ENCODE data around the gene KATNAL1.

The KATNAL1 gene

GRCh38 chr13:30338952-30339351, 31.6 kb upstream of the KATNAL1 start:
- ATAC-seq (no peak), DNase-seq (ENCODE audit: low spot score in 2 of 2) (no peak)
- Mint-ChIP-seq H3K9me3 (no peaks in the 10 kb centered on the region), H3K4me1 (peaks cover 5% of the 10 kb centered on the region), H3K4me3 (no peak overlapping the region), H3K27ac (no peak overlapping the region), H3K36me3 (no peaks in the 10 kb centered on the region)

GRCh38 chr13:30338331-30338851, 31.0 kb upstream of the KATNAL1 start:
- H3K36me3 Mint-ChIP-seq = no peaks in the 10 kb centered on the region
- H3K27ac Mint-ChIP-seq = no peak overlapping the region
- no peaks in the 10 kb centered on the region for H3K9me3 Mint-ChIP-seq
- H3K4me3 Mint-ChIP-seq = no peak overlapping the region
- H3K4me1 Mint-ChIP-seq = peaks cover 5% of the 10 kb centered on the region
- ATAC-seq (no peak), DNase-seq (ENCODE audit: low spot score in 2 of 2) (no peak)

- no peaks in the 10 kb centered on the region for H3K9me3 Mint-ChIP-seq
- H3K4me3 Mint-ChIP-seq = no peak overlapping the region
- no peak for DNase-seq (ENCODE audit: low spot score in 2 of 2)
- H3K27ac Mint-ChIP-seq = no peak overlapping the region
- no peak for ATAC-seq
- peaks cover 5% of the 10 kb centered on the region for H3K4me1 Mint-ChIP-seq
- H3K36me3 Mint-ChIP-seq = no peaks in the 10 kb centered on the region
These were observed 29.8 kb upstream of the KATNAL1 start for GRCh38 chr13:30337061-30337610.

- H3K27ac Mint-ChIP-seq = no peak overlapping the region
- ATAC-seq (peak; percentile 64), DNase-seq (ENCODE audit: low spot score in 2 of 2) (peak; percentile 32 to 56)
- no peaks in the 10 kb centered on the region for H3K36me3 Mint-ChIP-seq
- peaks cover 5% of the 10 kb centered on the region for H3K4me1 Mint-ChIP-seq
- no peak overlapping the region for H3K4me3 Mint-ChIP-seq
- no peaks in the 10 kb centered on the region for H3K9me3 Mint-ChIP-seq
These were observed 27.5 kb upstream of the KATNAL1 start for GRCh38 chr13:30334663-30335386.

DNA sequence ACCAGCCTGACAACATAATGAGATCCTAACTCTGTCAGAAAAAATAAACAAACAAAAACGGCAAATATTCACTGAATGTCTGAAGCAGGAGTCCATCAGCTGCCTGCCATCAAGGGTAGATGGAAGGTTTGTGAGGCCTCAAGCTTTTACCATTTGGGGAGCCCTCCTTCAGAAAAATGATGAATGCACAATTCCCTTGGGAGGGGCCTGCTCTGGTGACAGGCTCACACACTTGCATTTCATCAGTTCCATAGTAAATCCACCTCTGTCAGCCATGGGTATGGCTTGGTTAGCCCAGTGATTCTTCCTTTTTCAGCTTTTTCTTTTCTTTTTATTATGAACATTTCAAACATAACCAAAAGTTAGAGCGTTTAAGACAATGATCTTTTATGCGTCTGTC, 26.3 kb upstream of the KATNAL1 start:
- Mint-ChIP-seq H3K27ac (no peak overlapping the region), H3K4me1 (peaks cover 5% of the 10 kb centered on the region), H3K4me3 (no peak overlapping the region), H3K36me3 (no peaks in the 10 kb centered on the region), H3K9me3 (no peaks in the 10 kb centered on the region)
- DNase-seq (ENCODE audit: low spot score in 2 of 2) = no peak
- no peak for ATAC-seq

DNA sequence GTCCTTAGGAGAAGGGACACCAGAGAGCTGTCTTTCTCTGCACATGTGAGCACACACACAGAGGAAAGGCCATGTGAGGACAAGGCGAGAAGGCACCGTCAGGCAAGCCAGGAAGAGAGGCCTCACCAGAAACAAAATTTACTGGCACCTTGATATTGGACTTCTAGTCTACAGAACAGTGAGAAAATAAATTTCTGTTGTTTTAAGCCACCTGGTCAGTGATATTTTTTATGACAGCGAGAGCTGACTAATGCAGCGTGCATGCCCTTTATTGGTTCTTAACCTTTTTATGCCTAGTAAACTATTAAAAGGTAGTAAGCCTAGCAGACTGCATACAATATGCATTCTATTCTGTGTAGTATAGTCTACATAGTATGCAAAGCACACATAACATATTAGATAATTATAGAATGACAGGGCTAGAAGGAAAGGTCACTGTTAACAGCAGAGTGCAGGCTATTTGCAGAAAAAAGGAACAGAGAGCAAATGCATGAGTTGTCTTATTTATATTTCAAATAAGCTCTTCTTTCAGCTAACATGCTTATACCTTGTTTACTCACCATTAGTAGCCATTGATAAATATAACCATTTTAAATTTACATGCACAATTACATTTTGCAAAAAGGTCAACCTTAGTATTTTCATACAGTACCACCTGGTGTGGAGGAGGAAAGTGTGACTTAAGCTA, 25.2 kb upstream of the KATNAL1 start:
- Mint-ChIP-seq H3K36me3 (no peaks in the 10 kb centered on the region), H3K9me3 (no peaks in the 10 kb centered on the region), H3K4me1 (peaks cover 5% of the 10 kb centered on the region), H3K4me3 (no peak overlapping the region), H3K27ac (no peak overlapping the region)
- ATAC-seq (no peak), DNase-seq (ENCODE audit: low spot score in 2 of 2) (no peak)

GRCh38 chr13:30331331-30331771, 24.0 kb upstream of the KATNAL1 start:
- Mint-ChIP-seq H3K36me3 (no peaks in the 10 kb centered on the region), H3K27ac (no peak overlapping the region)

DNA sequence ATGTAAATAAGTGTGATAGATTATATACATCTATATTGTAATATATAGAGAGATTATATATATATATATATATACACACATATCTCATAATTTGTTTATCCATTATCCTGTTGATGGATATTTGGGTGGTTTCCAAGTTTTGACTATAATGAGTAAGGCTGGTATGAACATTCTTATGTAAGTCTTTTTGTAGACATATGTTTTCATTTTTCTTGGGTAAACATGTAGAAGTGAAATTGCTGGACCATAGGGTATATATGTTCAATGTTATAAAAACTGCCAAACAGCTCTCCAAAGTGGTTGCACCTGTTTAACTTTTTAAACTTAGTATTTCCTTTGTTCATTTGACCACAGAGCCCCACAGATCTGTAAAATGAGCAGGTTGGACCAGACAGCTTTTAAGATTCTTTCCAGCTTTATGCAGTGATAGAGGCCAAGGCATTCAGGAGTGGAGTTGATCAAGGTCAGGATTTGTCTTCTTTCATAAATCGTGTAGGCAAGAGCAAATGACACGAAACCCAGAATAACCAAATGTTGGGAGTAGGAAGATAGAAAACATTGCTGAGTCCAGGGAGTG, 21.7 kb upstream of the KATNAL1 start:
- H3K4me3 Mint-ChIP-seq = no peak overlapping the region
- H3K4me1 Mint-ChIP-seq = peaks cover 9% of the 10 kb centered on the region
- DNase-seq (ENCODE audit: low spot score in 2 of 2) = no peak
- H3K36me3 Mint-ChIP-seq = no peaks in the 10 kb centered on the region
- H3K27ac Mint-ChIP-seq = no peak overlapping the region
- no peaks in the 10 kb centered on the region for H3K9me3 Mint-ChIP-seq
- no peak for ATAC-seq

More at GRCh38 chr13:30331331-30331771, 24.0 kb upstream of the KATNAL1 start:
- Mint-ChIP-seq H3K4me1 (peaks cover under 1% of the 10 kb centered on the region), H3K9me3 (no peaks in the 10 kb centered on the region), H3K4me3 (no peak overlapping the region)
- DNase-seq (ENCODE audit: low spot score in 2 of 2) (no peak), ATAC-seq (peak; percentile 62)

DNA sequence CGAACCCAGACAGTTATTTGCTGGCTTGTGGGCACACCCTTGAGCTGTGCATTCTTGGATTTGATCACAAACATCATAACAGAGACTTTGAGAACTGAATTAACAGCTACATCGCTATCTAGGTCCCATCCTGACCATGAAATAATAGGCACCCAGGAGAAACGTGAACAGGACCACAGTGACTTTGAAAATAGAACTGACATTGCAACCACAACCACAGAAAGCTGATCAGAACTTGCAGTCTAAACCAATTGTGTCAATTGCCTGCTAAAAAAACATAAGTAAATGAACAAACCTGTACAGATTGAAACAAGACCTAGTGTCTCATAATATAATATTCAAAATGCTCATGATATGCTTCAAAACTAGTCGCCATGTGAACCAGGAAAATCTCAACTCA, 18.3 kb upstream of the KATNAL1 start:
- no peaks in the 10 kb centered on the region for H3K36me3 Mint-ChIP-seq
- ATAC-seq (peak; percentile 21), DNase-seq (ENCODE audit: low spot score in 2 of 2) (no peak)
- no peak overlapping the region for H3K4me3 Mint-ChIP-seq
- H3K9me3 Mint-ChIP-seq = no peaks in the 10 kb centered on the region
- no peak overlapping the region for H3K27ac Mint-ChIP-seq
- H3K4me1 Mint-ChIP-seq = peaks cover 14% of the 10 kb centered on the region

- Mint-ChIP-seq H3K4me3 (no peak overlapping the region), H3K27ac (no peak overlapping the region), H3K4me1 (peaks cover 14% of the 10 kb centered on the region), H3K36me3 (no peaks in the 10 kb centered on the region), H3K9me3 (no peaks in the 10 kb centered on the region)
- DNase-seq (ENCODE audit: low spot score in 2 of 2) (no peak), ATAC-seq (no peak)
These were observed 16.2 kb upstream of the KATNAL1 start for GRCh38 chr13:30323524-30323923.

DNA sequence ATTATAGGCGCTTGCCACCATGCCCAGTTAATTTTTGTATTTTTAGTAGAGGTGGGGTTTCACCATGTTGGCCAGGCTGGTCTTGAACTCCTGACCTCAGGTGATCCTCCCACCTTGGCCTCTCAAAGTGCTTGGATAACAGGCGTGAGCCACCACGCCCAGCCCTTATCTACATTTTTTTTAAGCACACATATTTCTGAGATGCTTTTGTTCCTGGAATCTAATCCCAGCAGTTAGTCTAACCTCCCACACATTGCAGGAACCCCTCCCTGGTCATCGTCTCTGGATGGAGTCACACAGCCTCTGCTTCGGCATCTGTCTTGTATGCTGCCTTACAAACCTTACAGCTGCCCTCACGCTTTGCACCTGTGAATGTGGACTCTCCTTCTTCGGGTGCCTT, 15.1 kb upstream of the KATNAL1 start:
- H3K27ac Mint-ChIP-seq = no peak overlapping the region
- H3K9me3 Mint-ChIP-seq = no peaks in the 10 kb centered on the region
- DNase-seq (ENCODE audit: low spot score in 2 of 2) (no peak), ATAC-seq (no peak)
- H3K36me3 Mint-ChIP-seq = no peaks in the 10 kb centered on the region
- H3K4me1 Mint-ChIP-seq = peaks cover 14% of the 10 kb centered on the region
- H3K4me3 Mint-ChIP-seq = no peak overlapping the region

DNA sequence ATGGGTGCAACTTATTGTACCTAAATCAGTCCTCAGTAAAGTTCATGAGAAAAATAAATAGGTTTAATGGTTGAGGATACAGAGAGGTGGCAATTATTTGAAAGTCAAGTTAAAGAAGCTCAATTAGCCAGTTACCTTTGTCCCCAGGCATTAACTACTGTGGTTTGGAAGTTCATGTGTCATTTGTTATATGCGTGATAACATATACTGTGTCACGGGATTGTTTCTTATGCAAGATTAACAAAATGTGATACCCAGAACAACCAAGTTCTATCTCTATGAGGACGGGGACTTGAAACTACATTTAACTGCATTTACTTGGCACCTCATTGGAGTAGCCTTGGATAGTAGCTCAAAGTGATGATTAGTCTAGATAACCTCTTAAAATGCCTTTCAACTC, 13.9 kb upstream of the KATNAL1 start:
- Mint-ChIP-seq H3K27ac (no peak overlapping the region), H3K9me3 (no peaks in the 10 kb centered on the region), H3K4me1 (peaks cover 14% of the 10 kb centered on the region), H3K4me3 (no peak overlapping the region), H3K36me3 (no peaks in the 10 kb centered on the region)
- DNase-seq (ENCODE audit: low spot score in 2 of 2) (no peak), ATAC-seq (no peak)

GRCh38 chr13:30319655-30320054, 12.3 kb upstream of the KATNAL1 start:
- ATAC-seq = no peak
- no peak overlapping the region for H3K4me3 Mint-ChIP-seq
- DNase-seq (ENCODE audit: low spot score in 2 of 2) = no peak
- H3K27ac Mint-ChIP-seq = no peak overlapping the region
- H3K9me3 Mint-ChIP-seq = no peaks in the 10 kb centered on the region
- H3K4me1 Mint-ChIP-seq = peaks cover 12% of the 10 kb centered on the region
- H3K36me3 Mint-ChIP-seq = no peaks in the 10 kb centered on the region

DNA sequence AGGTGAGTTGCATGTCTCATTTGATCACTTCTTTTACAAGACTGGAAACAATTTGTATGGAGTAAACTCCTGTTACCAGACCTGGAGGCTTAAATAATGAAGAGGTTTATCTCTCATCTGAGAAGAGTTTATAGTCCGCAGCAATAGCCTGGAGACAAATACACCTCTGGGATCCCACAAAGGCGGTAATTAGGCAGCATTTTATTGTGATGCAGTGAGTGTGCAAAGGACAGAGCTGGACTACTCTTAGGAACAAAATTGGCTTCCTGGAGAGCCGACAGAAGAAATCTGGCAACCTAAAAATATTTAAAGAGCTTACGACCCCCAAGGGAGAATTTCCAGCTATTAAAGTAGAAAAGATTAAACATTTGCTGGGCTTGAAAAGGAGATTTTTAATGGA, 11.8 kb upstream of the KATNAL1 start:
- peaks cover 12% of the 10 kb centered on the region for H3K4me1 Mint-ChIP-seq
- H3K4me3 Mint-ChIP-seq = no peak overlapping the region
- ATAC-seq (no peak), DNase-seq (ENCODE audit: low spot score in 2 of 2) (no peak)
- H3K36me3 Mint-ChIP-seq = no peaks in the 10 kb centered on the region
- no peak overlapping the region for H3K27ac Mint-ChIP-seq
- H3K9me3 Mint-ChIP-seq = no peaks in the 10 kb centered on the region

- H3K4me3 Mint-ChIP-seq = no peak overlapping the region
- no peak overlapping the region for H3K27ac Mint-ChIP-seq
- ATAC-seq (no peak), DNase-seq (ENCODE audit: low spot score in 2 of 2) (no peak)
- peaks cover 7% of the 10 kb centered on the region for H3K4me1 Mint-ChIP-seq
- no peaks in the 10 kb centered on the region for H3K36me3 Mint-ChIP-seq
- H3K9me3 Mint-ChIP-seq = no peaks in the 10 kb centered on the region
These were observed 10.7 kb upstream of the KATNAL1 start for GRCh38 chr13:30318026-30318425.
